Measurements from ENCODE around the gene TNNC2.
"Not testable (repeated sequence)": the region's sequence is repeated elsewhere in the genome, so short reads cannot be mapped to it uniquely, and the experiment has no call there.

Gene TNNC2

DNA sequence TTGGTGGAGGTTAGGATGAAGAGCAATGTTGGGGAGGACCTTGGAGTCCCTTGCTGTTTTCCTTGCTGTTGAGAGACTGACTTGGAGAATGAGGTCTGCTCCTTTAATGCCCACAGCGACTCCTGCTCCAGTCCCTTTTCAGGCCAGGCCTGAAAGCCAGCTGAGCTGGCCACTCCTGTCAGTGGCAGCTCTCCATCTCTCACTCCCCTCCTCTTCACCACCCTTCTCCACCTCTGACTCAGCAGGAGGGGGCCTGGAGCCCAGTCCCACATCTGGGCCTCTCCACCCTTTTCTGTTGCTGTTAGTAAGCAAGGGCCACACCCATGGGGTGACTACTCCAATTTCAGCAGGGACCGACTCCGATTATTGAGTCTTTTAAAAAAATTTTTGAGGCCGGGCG lies 8.7 kb upstream of the TNNC2 start:
- peaks cover 16% of the 10 kb centered on the region for H3K4me1 Mint-ChIP-seq (ENCODE audit: low read depth)
- H3K27ac Mint-ChIP-seq: no peak overlapping the region
- no peaks in the 10 kb centered on the region for H3K36me3 Mint-ChIP-seq (ENCODE audit: low read depth)
- H3K9me3 Mint-ChIP-seq: no peaks in the 10 kb centered on the region
- H3K27me3 Mint-ChIP-seq: no peaks in the 10 kb centered on the region
- peak overlapping the region; percentile 53 for H3K4me3 Mint-ChIP-seq

DNA sequence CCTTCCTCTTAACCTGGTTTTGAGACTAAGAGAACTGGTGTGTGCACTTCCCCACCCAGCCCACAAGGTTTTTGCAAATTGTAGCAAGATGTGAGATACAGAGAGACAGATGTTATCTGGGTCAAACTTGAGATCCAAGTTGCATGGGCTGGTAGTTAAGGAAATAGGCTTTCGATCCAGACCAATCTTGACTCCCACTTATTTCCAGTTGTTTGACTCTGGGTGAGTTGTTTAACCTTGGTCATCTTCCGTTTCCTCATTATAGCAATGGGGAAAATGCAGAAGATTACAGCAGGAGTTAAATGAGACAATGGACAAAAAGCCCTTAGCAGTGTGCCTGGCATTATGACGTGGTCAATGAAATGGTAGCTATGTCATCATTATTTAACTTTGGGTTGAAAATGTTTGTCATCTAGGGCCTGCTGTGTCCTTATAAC lies 8.2 kb upstream of the TNNC2 start:
- peak overlapping the region; percentile 53 for H3K4me3 Mint-ChIP-seq
- H3K4me1 Mint-ChIP-seq (ENCODE audit: low read depth): peaks cover 16% of the 10 kb centered on the region
- no peak overlapping the region for H3K27ac Mint-ChIP-seq
- no peaks in the 10 kb centered on the region for H3K36me3 Mint-ChIP-seq (ENCODE audit: low read depth)
- no peaks in the 10 kb centered on the region for H3K9me3 Mint-ChIP-seq
- H3K27me3 Mint-ChIP-seq: peaks cover 1% of the 10 kb centered on the region

GRCh38 chr20:45834797-45835161 lies 7.7 kb upstream of the TNNC2 start:
- Mint-ChIP-seq H3K27me3 (peaks cover 3% of the 10 kb centered on the region), H3K36me3 (ENCODE audit: low read depth) (no peaks in the 10 kb centered on the region), H3K4me1 (ENCODE audit: low read depth) (peaks cover 16% of the 10 kb centered on the region), H3K4me3 (peak overlapping the region; percentile 53), H3K9me3 (no peaks in the 10 kb centered on the region), H3K27ac (no peak overlapping the region)

DNA sequence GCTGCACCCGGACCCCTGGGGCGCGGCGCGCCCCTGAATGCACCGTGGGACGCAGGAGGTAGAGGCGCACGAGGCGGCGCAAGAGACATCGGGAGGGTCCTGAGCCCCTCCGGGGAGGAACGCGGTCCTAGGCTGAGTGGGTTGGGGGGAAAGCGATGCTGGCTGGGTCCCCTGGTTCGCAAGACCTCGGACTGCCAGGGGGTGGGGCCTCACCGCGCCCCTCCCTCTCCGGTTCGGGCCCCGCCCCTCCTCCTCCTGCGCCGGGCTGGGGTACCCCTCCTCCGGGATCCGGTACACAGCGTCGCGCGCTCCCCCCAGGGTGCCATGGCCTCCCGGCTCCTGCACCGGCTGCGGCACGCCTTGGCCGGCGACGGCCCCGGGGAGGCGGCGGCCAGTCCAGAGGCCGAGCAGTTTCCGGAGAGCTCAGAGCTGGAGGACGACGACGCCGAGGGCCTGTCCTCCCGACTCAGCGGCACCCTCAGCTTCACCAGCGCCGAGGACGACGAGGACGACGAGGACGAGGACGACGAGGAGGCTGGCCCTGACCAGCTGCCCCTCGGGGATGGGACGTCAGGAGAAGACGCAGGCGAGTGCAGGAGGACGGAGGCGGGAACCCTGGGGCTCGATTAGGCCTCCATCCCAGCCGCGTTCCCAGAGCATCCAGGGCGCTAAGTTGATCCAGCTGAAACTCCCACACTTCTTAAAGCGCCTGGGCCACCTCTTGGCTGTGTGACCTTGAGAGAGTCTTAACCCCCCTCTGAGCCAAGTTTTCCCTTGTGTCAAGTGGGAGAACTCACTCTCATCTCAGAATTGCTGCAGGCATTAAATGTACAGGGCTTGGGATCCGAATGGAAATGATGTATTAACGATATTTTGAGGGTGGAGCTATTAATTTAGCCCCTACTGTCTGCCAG lies 7.0 kb upstream of the TNNC2 start:
- Mint-ChIP-seq H3K36me3 (ENCODE audit: low read depth) (no peaks in the 10 kb centered on the region), H3K4me1 (ENCODE audit: low read depth) (peaks cover 16% of the 10 kb centered on the region), H3K27ac (no peak overlapping the region), H3K27me3 (peaks cover 3% of the 10 kb centered on the region), H3K4me3 (peak overlapping the region; percentile 53), H3K9me3 (no peaks in the 10 kb centered on the region)

DNA sequence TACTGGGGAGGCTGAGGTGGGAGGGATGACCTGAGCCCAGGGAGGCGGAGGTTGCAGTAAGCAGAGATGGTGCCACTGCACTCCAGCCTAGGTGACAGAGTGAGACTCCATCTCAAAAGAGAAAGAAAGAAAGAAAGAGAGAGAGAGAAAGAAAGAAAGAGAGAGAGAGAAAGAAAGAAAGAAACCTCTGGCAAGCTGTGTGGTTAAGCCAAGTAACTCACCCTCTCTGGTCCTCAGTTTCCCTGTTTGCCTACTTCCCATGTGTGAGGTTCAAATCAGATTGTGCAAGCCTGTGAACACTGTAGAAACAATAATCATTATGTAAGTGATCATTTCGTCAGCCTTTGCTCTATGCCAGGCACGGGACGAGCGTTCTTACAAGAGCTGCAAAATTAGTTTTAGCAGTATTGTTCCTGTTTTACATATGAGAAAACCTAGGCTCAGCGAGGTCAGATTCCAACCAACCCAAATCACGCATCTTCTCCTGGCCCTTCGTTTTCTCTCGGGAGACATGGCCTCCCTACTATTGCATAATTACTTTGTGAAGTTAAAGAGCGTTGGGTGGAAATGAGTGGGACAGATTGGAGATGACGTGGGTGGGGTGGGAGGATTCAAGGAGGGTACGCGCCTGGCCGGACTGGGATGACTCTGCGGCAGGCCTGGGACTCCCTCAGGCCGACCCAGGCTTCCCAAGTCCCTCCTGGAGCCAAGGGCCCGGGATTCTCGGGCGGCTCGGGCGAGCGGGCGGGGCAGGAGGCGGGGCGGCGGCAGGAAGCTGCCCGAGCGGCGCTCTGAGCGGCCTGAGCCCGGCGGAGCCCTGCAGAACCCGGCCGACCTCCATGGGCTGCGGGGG lies 6.1 kb upstream of the TNNC2 start, which contains the start of gene SNX21:
Gene SNX21, plus strand, starts transcription at position 770 of the 853 bp plus-strand sequence. CDS start 121 bp downstream, outside the sequence.
- Mint-ChIP-seq H3K36me3 (ENCODE audit: low read depth) (no peaks in the 10 kb centered on the region), H3K4me3 (peak within 1 kb of the TSS; percentile 76), H3K4me1 (ENCODE audit: low read depth) (peaks cover 16% of the 10 kb centered on the region), H3K9me3 (no peaks in the 10 kb centered on the region), H3K27ac (no peak within 1 kb of the TSS), H3K27me3 (peaks cover 3% of the 10 kb centered on the region)

DNA sequence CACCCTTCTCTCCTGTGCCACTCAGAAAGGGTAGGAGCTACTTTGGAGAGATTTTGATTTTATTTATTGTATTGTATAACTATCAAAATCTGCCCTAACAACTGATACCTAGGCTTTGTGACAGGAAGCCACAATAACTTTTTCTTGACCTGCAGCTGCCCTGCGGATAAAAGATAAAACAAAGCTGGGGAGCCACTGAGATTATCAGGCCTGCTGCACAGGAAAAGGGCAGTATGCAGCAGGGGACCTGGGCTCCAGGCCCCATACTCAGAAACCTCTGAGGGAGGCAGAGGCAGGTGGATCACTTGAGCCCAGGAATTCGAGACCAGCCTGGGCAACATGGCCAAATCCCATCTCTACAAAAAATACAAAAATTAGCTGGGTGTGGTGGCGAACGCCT lies 5.5 kb upstream of the TNNC2 start:
- H3K36me3 Mint-ChIP-seq (ENCODE audit: low read depth): no peaks in the 10 kb centered on the region
- peak overlapping the region; percentile 76 for H3K4me3 Mint-ChIP-seq
- H3K4me1 Mint-ChIP-seq (ENCODE audit: low read depth): peaks cover 16% of the 10 kb centered on the region
- H3K27me3 Mint-ChIP-seq: peaks cover 3% of the 10 kb centered on the region
- no peak overlapping the region for H3K27ac Mint-ChIP-seq
- no peaks in the 10 kb centered on the region for H3K9me3 Mint-ChIP-seq

DNA sequence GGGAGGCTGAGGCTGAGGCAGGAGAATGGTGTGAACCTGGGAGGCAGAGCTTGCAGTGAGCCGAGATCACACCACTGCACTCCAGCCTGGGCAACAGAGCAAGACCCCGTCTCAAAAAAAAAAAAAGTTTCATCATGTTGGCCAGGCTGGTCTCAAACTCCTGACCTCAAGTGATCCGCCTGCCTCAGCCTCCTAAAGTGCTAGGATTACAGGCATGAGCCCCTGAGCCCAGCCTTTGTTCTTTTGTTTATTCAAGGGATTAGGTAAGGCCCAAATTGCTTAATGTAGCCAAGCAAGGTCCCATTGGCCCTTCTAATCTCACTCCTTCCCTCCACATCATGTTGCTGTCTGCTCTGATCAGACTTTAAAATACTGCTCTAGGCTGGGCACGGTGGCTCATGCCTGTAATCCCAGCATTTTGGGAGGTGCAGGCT lies 2.6 kb upstream of the TNNC2 start:
- H3K4me1 Mint-ChIP-seq (ENCODE audit: low read depth): peaks cover 13% of the 10 kb centered on the region
- not testable (repeated sequence) for H3K27ac Mint-ChIP-seq; H3K27me3 Mint-ChIP-seq; H3K9me3 Mint-ChIP-seq; H3K36me3 Mint-ChIP-seq (ENCODE audit: low read depth); H3K4me3 Mint-ChIP-seq

DNA sequence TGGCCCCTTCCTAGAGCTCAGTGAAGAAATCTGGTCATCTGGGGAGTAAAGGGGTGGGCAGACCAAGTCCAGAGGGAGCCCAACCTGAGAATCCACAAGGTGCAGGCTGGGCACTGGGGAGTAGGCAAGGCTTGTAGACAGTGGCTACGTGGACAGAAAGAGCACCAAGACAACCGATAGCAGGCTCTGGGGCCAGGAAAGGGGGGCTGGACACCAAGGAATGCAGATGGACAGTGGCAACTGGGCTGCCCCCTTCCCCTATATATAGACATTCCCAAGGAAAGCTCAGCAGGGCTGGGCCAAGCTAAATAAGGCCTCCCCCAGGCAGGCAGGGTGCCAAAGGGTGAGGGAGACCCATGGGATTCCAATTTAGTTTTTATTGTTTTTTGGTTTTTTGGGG lies 1.5 kb upstream of the TNNC2 start:
- peaks cover 16% of the 10 kb centered on the region for H3K4me1 Mint-ChIP-seq (ENCODE audit: low read depth)
- no peak overlapping the region for H3K4me3 Mint-ChIP-seq
- no peaks in the 10 kb centered on the region for H3K36me3 Mint-ChIP-seq (ENCODE audit: low read depth)
- no peak overlapping the region for H3K27ac Mint-ChIP-seq
- no peaks in the 10 kb centered on the region for H3K9me3 Mint-ChIP-seq
- H3K27me3 Mint-ChIP-seq: peaks cover 12% of the 10 kb centered on the region

DNA sequence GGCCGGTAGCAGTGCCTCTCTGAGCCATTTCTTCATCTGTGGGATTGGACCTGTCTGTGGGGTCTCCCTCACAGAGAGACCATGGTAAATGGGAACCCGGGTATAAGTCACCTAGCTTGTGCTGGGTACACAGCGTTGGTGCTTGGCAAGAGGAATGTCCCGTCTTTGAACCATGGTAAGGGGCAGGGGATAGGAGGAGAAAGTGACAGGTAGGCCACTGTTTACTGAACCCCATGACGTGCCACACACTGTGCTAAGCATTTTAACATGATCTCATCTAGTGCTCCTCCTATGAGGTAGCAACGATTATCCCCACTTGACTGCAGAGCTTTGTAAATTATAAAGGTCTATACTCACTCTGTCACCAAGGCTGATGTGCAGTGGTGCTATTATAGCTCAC lies 600 bp upstream of the TNNC2 start:
- Mint-ChIP-seq H3K4me3 (no peak overlapping the region), H3K4me1 (ENCODE audit: low read depth) (peaks cover 11% of the 10 kb centered on the region), H3K36me3 (ENCODE audit: low read depth) (no peaks in the 10 kb centered on the region), H3K27ac (no peak overlapping the region), H3K27me3 (peaks cover 21% of the 10 kb centered on the region), H3K9me3 (no peaks in the 10 kb centered on the region)

- Mint-ChIP-seq H3K27ac (no peak overlapping the region), H3K4me3 (no peak overlapping the region)
These were observed 612 bp downstream of the TNNC2 start for GRCh38 chr20:45826381-45827019.

GRCh38 chr20:45823949-45824835 lies 2.9 kb downstream of the TNNC2 start:
- Mint-ChIP-seq H3K4me3 (peak overlapping the region; percentile 71), H3K27me3 (peaks cover 31% of the 10 kb centered on the region), H3K4me1 (ENCODE audit: low read depth) (peaks cover 11% of the 10 kb centered on the region), H3K9me3 (no peaks in the 10 kb centered on the region), H3K36me3 (ENCODE audit: low read depth) (no peaks in the 10 kb centered on the region), H3K27ac (peak overlapping the region; percentile 66)

More at GRCh38 chr20:45826381-45827019, 612 bp downstream of the TNNC2 start:
- H3K27me3 Mint-ChIP-seq: peaks cover 30% of the 10 kb centered on the region
- H3K4me1 Mint-ChIP-seq (ENCODE audit: low read depth): peaks cover 11% of the 10 kb centered on the region
- no peaks in the 10 kb centered on the region for H3K36me3 Mint-ChIP-seq (ENCODE audit: low read depth)
- no peaks in the 10 kb centered on the region for H3K9me3 Mint-ChIP-seq

DNA sequence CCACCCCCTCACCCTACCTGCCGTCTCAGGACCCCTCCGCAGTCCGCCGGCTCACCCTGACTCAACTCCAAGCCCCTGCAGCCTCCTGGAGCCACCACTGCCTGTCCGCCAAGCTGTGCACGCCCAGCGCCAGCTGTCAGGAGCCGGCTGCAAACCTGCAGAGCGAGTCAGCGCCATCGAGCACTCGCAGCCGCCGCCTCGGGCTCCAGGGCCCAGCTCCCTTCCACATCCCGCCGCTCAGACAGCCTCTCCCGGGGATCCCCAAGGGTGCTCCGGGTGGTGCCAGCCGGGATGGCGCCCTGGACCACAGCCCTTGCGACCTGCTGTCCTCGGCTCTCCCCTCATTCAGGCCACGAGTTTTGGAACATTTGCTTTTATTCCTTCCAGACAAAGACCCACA lies 4.3 kb downstream of the TNNC2 start:
- peaks cover 31% of the 10 kb centered on the region for H3K27me3 Mint-ChIP-seq

GRCh38 chr20:45821947-45822346 lies 5.2 kb downstream of the TNNC2 start:
- Mint-ChIP-seq H3K4me1 (ENCODE audit: low read depth) (peaks cover 11% of the 10 kb centered on the region), H3K27me3 (peaks cover 31% of the 10 kb centered on the region), H3K9me3 (no peaks in the 10 kb centered on the region), H3K36me3 (ENCODE audit: low read depth) (peaks cover 5% of the 10 kb centered on the region), H3K27ac (no peak overlapping the region), H3K4me3 (no peak overlapping the region)

More for the DNA sequence above, 4.3 kb downstream of the TNNC2 start:
- Mint-ChIP-seq H3K9me3 (no peaks in the 10 kb centered on the region), H3K4me3 (no peak overlapping the region), H3K27ac (no peak overlapping the region), H3K36me3 (ENCODE audit: low read depth) (peaks cover under 1% of the 10 kb centered on the region), H3K4me1 (ENCODE audit: low read depth) (peaks cover 11% of the 10 kb centered on the region)

- peaks cover 18% of the 10 kb centered on the region for H3K36me3 Mint-ChIP-seq (ENCODE audit: low read depth)
- no peak overlapping the region for H3K4me3 Mint-ChIP-seq
- H3K4me1 Mint-ChIP-seq (ENCODE audit: low read depth): peaks cover 14% of the 10 kb centered on the region
- H3K9me3 Mint-ChIP-seq: no peaks in the 10 kb centered on the region
- peaks cover 31% of the 10 kb centered on the region for H3K27me3 Mint-ChIP-seq
- H3K27ac Mint-ChIP-seq: no peak overlapping the region
These were observed 7.6 kb downstream of the TNNC2 start for GRCh38 chr20:45819466-45819865.
